Measurements from ENCODE around the gene FBXW8. TPM values are rescaled to one million over a fixed set of nuclear protein-coding genes. Genes with fewer than 3 reads are reported as not detected.

FBXW8 gene
- total RNA-seq, 1 experiment from 2014 or later: 17.2 TPM

- Histone ChIP-seq H3K36me3 (no peaks in the 10 kb centered on the region), H3K27me3 (no peaks in the 10 kb centered on the region), H3K4me3 (no peak overlapping the region), H3K9me3 (no peaks in the 10 kb centered on the region)
- DNase-seq: no peak
Measured at GRCh38 chr12:117058442-117059072, 147.8 kb downstream of the FBXW8 start.

GRCh38 chr12:117059156-117059555, 148.4 kb downstream of the FBXW8 start:
- Histone ChIP-seq H3K9me3 (no peaks in the 10 kb centered on the region), H3K36me3 (no peaks in the 10 kb centered on the region), H3K4me3 (no peak overlapping the region), H3K27me3 (no peaks in the 10 kb centered on the region)
- no peak for DNase-seq

- no peak for DNase-seq
- no peaks in the 10 kb centered on the region for H3K27me3 ChIP-seq
- no peaks in the 10 kb centered on the region for H3K9me3 ChIP-seq
- H3K4me3 ChIP-seq: no peak overlapping the region
- H3K36me3 ChIP-seq: no peaks in the 10 kb centered on the region
Measured at GRCh38 chr12:117060246-117060928, 149.6 kb downstream of the FBXW8 start.

- Histone ChIP-seq H3K27me3 (no peaks in the 10 kb centered on the region), H3K36me3 (no peaks in the 10 kb centered on the region), H3K4me3 (no peak overlapping the region), H3K9me3 (no peaks in the 10 kb centered on the region)
- DNase-seq: no peak
Measured at GRCh38 chr12:117060929-117061305, 150.2 kb downstream of the FBXW8 start.

- no peak for DNase-seq
- no peaks in the 10 kb centered on the region for H3K9me3 ChIP-seq
- H3K36me3 ChIP-seq: no peaks in the 10 kb centered on the region
- H3K4me3 ChIP-seq: no peak overlapping the region
- H3K27me3 ChIP-seq: no peaks in the 10 kb centered on the region
Measured at GRCh38 chr12:117061555-117062079, 150.9 kb downstream of the FBXW8 start.

GRCh38 chr12:117063162-117063911, 152.6 kb downstream of the FBXW8 start:
- no peaks in the 10 kb centered on the region for H3K27me3 ChIP-seq
- no peaks in the 10 kb centered on the region for H3K9me3 ChIP-seq

GRCh38 chr12:117064049-117064448, 153.3 kb downstream of the FBXW8 start:
- H3K4me3 ChIP-seq: no peak overlapping the region
- H3K9me3 ChIP-seq: no peaks in the 10 kb centered on the region
- DNase-seq: no peak
- no peaks in the 10 kb centered on the region for H3K36me3 ChIP-seq
- H3K27me3 ChIP-seq: no peaks in the 10 kb centered on the region

More at GRCh38 chr12:117063162-117063911, 152.6 kb downstream of the FBXW8 start:
- Histone ChIP-seq H3K4me3 (no peak overlapping the region), H3K36me3 (no peaks in the 10 kb centered on the region)
- DNase-seq: no peak

- H3K27me3 ChIP-seq: no peaks in the 10 kb centered on the region
- H3K36me3 ChIP-seq: no peaks in the 10 kb centered on the region
- H3K4me3 ChIP-seq: no peak overlapping the region
- H3K9me3 ChIP-seq: no peaks in the 10 kb centered on the region
- no peak for DNase-seq
Measured at GRCh38 chr12:117064596-117064995, 153.8 kb downstream of the FBXW8 start.

- Histone ChIP-seq H3K27me3 (no peaks in the 10 kb centered on the region), H3K36me3 (no peaks in the 10 kb centered on the region), H3K9me3 (no peaks in the 10 kb centered on the region), H3K4me3 (no peak overlapping the region)
- no peak for DNase-seq
Measured at GRCh38 chr12:117067016-117067415, 156.3 kb downstream of the FBXW8 start.

GRCh38 chr12:117067638-117068037, 156.9 kb downstream of the FBXW8 start:
- DNase-seq: no peak
- no peaks in the 10 kb centered on the region for H3K27me3 ChIP-seq
- H3K36me3 ChIP-seq: no peaks in the 10 kb centered on the region
- no peak overlapping the region for H3K4me3 ChIP-seq
- no peaks in the 10 kb centered on the region for H3K9me3 ChIP-seq

- Histone ChIP-seq H3K4me3 (no peak overlapping the region), H3K27me3 (no peaks in the 10 kb centered on the region), H3K36me3 (no peaks in the 10 kb centered on the region), H3K9me3 (no peaks in the 10 kb centered on the region)
- DNase-seq: no peak
Measured at GRCh38 chr12:117068492-117068891, 157.7 kb downstream of the FBXW8 start.

- Histone ChIP-seq H3K27me3 (no peaks in the 10 kb centered on the region), H3K36me3 (no peaks in the 10 kb centered on the region), H3K9me3 (no peaks in the 10 kb centered on the region), H3K4me3 (no peak overlapping the region)
- DNase-seq: no peak
Measured at GRCh38 chr12:117069101-117069797, 158.5 kb downstream of the FBXW8 start.

- H3K36me3 ChIP-seq: no peaks in the 10 kb centered on the region
- H3K9me3 ChIP-seq: no peaks in the 10 kb centered on the region
- no peak overlapping the region for H3K4me3 ChIP-seq
- DNase-seq: no peak
- no peaks in the 10 kb centered on the region for H3K27me3 ChIP-seq
Measured at GRCh38 chr12:117069926-117070900, 159.5 kb downstream of the FBXW8 start.

- H3K36me3 ChIP-seq: no peaks in the 10 kb centered on the region
- H3K4me3 ChIP-seq: no peak overlapping the region
- no peaks in the 10 kb centered on the region for H3K27me3 ChIP-seq
- DNase-seq: no peak
- no peaks in the 10 kb centered on the region for H3K9me3 ChIP-seq
Measured at GRCh38 chr12:117071009-117071408, 160.3 kb downstream of the FBXW8 start.

GRCh38 chr12:117072106-117072505, 161.4 kb downstream of the FBXW8 start:
- no peak overlapping the region for H3K4me3 ChIP-seq

More at GRCh38 chr12:117072106-117072505, 161.4 kb downstream of the FBXW8 start:
- no peak for DNase-seq
- H3K27me3 ChIP-seq: no peaks in the 10 kb centered on the region
- H3K9me3 ChIP-seq: no peaks in the 10 kb centered on the region
- H3K36me3 ChIP-seq: no peaks in the 10 kb centered on the region
